Measurements from ENCODE around the gene PLGRKT.
"Not testable (repeated sequence)": the region's sequence is repeated elsewhere in the genome, so short reads cannot be mapped to it uniquely, and the experiment has no call there.

PLGRKT gene

DNA sequence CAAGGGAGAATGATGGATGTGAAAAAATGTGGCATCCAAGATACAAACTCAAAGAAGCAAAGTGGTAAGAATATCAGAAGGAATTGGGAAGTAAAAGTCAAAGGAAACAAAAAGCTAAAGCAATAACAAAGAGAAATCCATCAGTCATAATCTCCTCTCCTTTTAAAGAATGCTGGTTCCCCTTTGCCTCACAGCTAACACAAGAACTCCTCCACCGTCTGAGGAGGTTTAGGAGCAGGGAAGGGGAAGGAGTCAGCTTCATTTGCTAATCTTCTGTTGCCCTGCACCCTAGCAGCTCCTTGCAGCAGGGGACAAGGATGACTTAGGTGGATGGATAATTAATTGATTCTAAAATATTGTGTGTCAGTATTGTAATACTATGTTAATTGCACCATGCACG lies 29.0 kb upstream of the PLGRKT start:
- no peaks in the 10 kb centered on the region for H3K4me1 Mint-ChIP-seq

DNA sequence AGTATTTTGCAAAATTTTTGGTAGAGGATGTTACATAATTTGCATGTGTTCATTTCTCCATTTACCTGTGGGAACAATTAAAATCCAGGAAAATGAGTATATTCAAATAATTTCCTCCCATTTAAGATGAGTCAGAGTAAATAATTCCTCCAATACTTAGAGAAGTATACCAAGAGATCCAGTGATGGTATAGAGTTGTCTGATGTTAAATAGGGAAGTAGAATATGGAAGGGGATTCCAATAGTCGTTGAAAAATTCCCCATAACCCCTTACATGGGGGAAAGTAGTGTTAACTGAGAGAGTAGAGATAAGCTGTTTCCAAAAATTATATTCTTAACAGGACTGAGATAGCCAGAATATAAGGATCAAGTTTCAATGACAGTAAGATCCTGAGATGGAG lies 28.3 kb upstream of the PLGRKT start:
- Mint-ChIP-seq H3K36me3 (peaks cover 62% of the 10 kb centered on the region), H3K27me3 (no peaks in the 10 kb centered on the region), H3K4me3 (no peak overlapping the region), H3K9me3 (no peaks in the 10 kb centered on the region), H3K27ac (no peak overlapping the region), H3K4me1 (no peaks in the 10 kb centered on the region)
- no peak for DNase-seq
- CTCF ChIA-PET, result interaction anchor here (1.1 to 1.2 kb wide), 2 partner anchors 8 to 41 kb away, joined by 3 to 4 read pairs; no protein-coding TSS in a partner anchor

More for the DNA sequence above, 29.0 kb upstream of the PLGRKT start:
- no peak for DNase-seq
- H3K36me3 Mint-ChIP-seq, result peaks cover 62% of the 10 kb centered on the region
- CTCF ChIA-PET, result interaction anchor here (1.1 to 1.2 kb wide), 2 partner anchors 9 to 42 kb away, joined by 3 to 4 read pairs; no protein-coding TSS in a partner anchor
- no peak overlapping the region for H3K4me3 Mint-ChIP-seq
- no peak overlapping the region for H3K27ac Mint-ChIP-seq
- H3K9me3 Mint-ChIP-seq, result peaks cover under 1% of the 10 kb centered on the region
- H3K27me3 Mint-ChIP-seq, result no peaks in the 10 kb centered on the region

DNA sequence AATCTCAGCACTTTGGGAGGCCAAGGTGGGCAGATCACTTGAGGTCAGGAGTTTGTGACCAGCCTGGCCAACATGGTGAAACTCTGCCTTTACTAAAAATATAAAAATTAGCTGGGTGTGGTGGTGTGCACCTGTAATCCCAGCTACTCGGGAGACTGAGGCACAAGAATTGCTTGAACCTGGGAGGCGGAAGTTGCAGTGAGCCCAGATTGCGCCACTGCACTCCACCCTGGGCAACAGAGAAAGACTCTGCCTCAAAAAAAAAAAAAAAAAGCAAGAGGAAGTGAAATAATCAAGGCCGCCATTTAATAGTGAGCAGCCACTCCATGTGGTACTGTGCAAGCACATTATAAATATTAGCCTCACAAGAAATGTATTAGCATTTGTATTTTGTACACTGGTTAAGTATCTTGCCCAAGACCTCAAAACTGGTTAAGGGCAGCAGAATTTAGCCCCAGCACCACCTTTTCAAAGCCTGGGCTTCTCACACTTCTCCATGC lies 27.2 kb upstream of the PLGRKT start:
- H3K9me3 Mint-ChIP-seq, H3K4me3 Mint-ChIP-seq, CTCF ChIA-PET, DNase-seq, H3K4me1 Mint-ChIP-seq, H3K27me3 Mint-ChIP-seq, H3K27ac Mint-ChIP-seq: not testable (repeated sequence)
- H3K36me3 Mint-ChIP-seq, result peaks cover 65% of the 10 kb centered on the region

DNA sequence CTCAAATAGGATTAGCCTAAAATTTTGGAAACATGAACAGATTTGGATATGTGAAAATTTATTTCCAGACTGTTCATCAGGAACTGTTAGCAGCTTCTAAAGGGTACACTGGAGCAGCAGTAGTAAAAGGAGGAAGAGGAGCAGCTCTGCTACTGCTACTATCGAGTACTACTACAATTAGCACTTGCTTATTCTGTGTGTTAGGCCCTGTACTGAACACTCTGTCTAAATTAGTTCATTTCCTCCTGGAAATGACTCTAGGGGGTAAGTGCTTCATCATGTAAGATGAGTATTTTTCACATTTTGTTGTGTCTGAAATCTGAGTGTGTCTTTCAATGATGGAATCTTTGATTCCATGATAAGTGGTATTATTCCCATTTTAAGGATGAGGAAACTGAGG lies 22.4 kb upstream of the PLGRKT start:
- no peak overlapping the region for H3K27ac Mint-ChIP-seq
- H3K27me3 Mint-ChIP-seq, result no peaks in the 10 kb centered on the region
- H3K9me3 Mint-ChIP-seq, result no peaks in the 10 kb centered on the region
- CTCF ChIA-PET, result interaction anchor here (1.5 to 2.1 kb wide), 2 partner anchors 9 to 18 kb away, joined by 3 to 8 read pairs; partner anchors contain the start of gene CD274
- peaks cover 40% of the 10 kb centered on the region for H3K4me1 Mint-ChIP-seq
- no peak for DNase-seq
- H3K4me3 Mint-ChIP-seq, result no peak overlapping the region
- H3K36me3 Mint-ChIP-seq, result peaks cover 67% of the 10 kb centered on the region

DNA sequence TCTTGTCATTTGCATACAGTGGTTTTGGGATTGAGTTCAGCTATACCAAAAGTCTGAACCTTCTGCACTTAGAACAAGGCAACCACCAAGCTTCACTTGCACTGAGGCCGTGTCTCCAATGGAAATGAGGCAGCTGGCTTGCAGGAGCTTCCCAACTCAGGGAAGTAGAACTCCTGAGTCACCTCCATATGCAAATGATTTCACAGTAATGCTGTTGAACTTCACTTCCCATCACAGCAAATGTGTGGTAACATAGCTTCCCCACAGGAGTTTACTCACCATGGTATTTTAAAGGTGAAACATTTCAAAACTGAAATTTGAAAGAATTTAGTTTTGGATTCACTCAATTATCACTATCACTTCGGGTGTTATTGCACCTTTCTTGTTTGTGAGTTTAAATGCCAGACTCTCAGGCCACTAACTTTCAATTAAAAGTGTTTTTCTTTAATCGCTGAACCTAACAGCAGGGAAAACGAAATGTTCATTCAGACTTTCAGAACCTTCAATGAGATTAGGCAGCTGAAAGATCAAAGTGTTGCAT lies 21.6 kb upstream of the PLGRKT start:
- DNase-seq, result no peak
- Mint-ChIP-seq H3K27ac (peak overlapping the region; percentile 33), H3K4me3 (peak overlapping the region; percentile 21), H3K36me3 (peaks cover 61% of the 10 kb centered on the region), H3K27me3 (no peaks in the 10 kb centered on the region), H3K9me3 (no peaks in the 10 kb centered on the region), H3K4me1 (peaks cover 46% of the 10 kb centered on the region)
- CTCF ChIA-PET, result interaction anchor here (1.5 to 2.1 kb wide), 2 partner anchors 9 to 17 kb away, joined by 3 to 8 read pairs; partner anchors contain the start of gene CD274

DNA sequence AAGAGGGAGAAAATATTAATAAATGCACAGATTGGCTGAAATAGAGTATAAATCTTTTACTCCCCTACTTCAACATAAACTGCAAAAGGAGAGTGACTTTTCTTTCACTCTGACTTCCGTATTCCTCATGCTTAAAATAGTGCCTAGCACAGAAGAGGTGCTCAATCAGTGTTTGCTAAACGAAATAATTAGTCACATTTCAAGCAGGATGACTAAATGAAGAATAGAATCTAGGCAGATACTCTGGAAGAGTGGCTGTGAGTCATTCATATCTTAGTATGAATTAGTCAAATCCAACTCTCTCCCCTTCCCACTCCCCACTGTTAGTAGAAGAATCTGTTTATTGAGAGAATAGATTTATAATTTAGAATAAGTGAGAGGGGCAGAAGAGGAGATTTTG lies 17.5 kb upstream of the PLGRKT start:
- Mint-ChIP-seq H3K9me3 (no peaks in the 10 kb centered on the region), H3K4me1 (peaks cover 69% of the 10 kb centered on the region), H3K4me3 (peak overlapping the region; percentile 16), H3K27me3 (no peaks in the 10 kb centered on the region), H3K27ac (peak overlapping the region; percentile 19), H3K36me3 (peaks cover 39% of the 10 kb centered on the region)
- DNase-seq, result no peak
- CTCF ChIA-PET, result interaction anchor here (0.6 to 1.8 kb wide), 4 partner anchors 12 to 263 kb away, joined by 3 to 8 read pairs (median 4); no protein-coding TSS in a partner anchor

DNA sequence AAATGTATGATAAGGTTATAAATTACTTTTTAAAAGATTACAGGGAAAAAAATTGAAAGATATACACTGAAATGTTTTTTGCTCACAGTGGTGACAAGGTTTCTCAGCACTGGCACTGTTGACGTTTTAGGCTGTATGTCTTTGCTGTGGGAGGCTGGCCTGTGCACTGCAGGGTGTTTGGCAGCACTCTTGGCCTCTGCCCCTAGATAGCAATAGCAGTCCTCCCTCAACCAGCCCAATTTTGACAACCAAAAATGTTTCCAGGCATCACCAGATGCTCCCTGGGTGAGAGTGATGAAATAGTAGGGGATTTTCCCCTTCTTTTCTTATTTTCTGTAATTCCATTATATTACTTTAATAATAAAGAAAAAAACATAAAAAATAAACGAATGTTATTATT lies 15.9 kb upstream of the PLGRKT start:
- CTCF ChIA-PET, result interaction anchor here (1.7 kb wide), 1 partner anchor 136 kb away, joined by 7 read pairs; no protein-coding TSS in a partner anchor
- H3K4me1 Mint-ChIP-seq, result peaks cover 67% of the 10 kb centered on the region
- H3K36me3 Mint-ChIP-seq, result peaks cover 24% of the 10 kb centered on the region
- peak; percentile 29 for DNase-seq
- H3K9me3 Mint-ChIP-seq, result no peaks in the 10 kb centered on the region
- no peaks in the 10 kb centered on the region for H3K27me3 Mint-ChIP-seq
- H3K4me3 Mint-ChIP-seq, result no peak overlapping the region
- peak overlapping the region; percentile 75 for H3K27ac Mint-ChIP-seq

DNA sequence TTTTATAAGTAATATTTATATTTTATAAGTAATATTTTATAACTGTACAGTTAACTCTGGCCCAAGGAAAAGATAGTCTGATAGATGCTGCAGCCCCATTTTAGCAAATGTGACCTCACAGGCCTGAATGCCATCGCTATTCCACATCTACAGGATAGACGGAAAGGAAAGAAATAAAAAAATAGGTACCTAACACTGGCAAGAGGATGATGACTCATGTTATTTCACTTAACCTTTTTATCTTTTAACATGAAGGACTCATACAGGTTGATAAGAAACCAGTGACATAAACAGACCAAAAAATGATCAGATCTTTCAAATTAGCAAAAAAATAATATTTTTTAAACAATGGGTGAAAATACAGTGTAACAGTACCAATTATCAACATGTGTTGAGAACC lies 15.3 kb upstream of the PLGRKT start:
- Mint-ChIP-seq H3K4me3 (peak overlapping the region; percentile 22), H3K27me3 (no peaks in the 10 kb centered on the region), H3K27ac (peak overlapping the region; percentile 42), H3K4me1 (peaks cover 71% of the 10 kb centered on the region), H3K9me3 (no peaks in the 10 kb centered on the region), H3K36me3 (peaks cover 17% of the 10 kb centered on the region)
- DNase-seq, result no peak
- CTCF ChIA-PET, result interaction anchor here (1.7 kb wide), 1 partner anchor 137 kb away, joined by 7 read pairs; no protein-coding TSS in a partner anchor

DNA sequence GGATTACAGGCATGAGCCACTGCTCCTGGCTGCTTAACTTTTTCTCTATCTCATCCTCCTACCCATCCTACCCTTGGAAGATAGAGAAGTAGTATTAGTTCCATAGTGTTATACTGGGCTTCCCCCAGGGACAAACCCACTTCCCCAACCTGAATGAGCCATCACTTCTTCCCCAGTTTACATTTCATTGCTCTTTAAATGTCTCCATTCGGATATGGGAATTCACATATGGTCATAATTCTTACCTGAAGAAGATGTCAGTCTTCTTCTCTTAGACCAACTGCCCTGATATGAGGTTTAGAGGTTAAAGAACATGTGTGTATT lies 14.5 kb upstream of the PLGRKT start:
- no peaks in the 10 kb centered on the region for H3K27me3 Mint-ChIP-seq
- H3K4me3 Mint-ChIP-seq, result peak overlapping the region; percentile 89
- peaks cover 10% of the 10 kb centered on the region for H3K36me3 Mint-ChIP-seq
- CTCF ChIA-PET, result interaction anchor here (1.7 kb wide), 1 partner anchor 138 kb away, joined by 7 read pairs; no protein-coding TSS in a partner anchor
- H3K9me3 Mint-ChIP-seq, result no peaks in the 10 kb centered on the region
- H3K27ac Mint-ChIP-seq, result peak overlapping the region; percentile 87
- DNase-seq, result no peak
- peaks cover 75% of the 10 kb centered on the region for H3K4me1 Mint-ChIP-seq

DNA sequence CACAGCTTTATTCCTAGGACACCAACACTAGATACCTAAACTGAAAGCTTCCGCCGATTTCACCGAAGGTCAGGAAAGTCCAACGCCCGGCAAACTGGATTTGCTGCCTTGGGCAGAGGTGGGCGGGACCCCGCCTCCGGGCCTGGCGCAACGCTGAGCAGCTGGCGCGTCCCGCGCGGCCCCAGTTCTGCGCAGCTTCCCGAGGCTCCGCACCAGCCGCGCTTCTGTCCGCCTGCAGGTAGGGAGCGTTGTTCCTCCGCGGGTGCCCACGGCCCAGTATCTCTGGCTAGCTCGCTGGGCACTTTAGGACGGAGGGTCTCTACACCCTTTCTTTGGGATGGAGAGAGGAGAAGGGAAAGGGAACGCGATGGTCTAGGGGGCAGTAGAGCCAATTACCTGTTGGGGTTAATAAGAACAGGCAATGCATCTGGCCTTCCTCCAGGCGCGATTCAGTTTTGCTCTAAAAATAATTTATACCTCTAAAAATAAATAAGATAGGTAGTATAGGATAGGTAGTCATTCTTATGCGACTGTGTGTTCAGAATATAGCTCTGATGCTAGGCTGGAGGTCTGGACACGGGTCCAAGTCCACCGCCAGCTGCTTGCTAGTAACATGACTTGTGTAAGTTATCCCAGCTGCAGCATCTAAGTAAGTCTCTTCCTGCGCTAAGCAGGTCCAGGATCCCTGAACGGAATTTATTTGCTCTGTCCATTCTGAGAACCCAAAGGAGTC lies 12.8 kb upstream of the PLGRKT start, which contains the start of gene CD274:
CD274 (plus strand) TSS at position 184 of the 733 bp plus-strand sequence. CDS start 5,572 bp downstream, outside the sequence.
- Mint-ChIP-seq H3K27ac (peak within 1 kb of the TSS; percentile 90), H3K4me3 (peak within 1 kb of the TSS; percentile 89), H3K9me3 (no peaks in the 10 kb centered on the region), H3K36me3 (peaks cover 2% of the 10 kb centered on the region), H3K27me3 (no peaks in the 10 kb centered on the region), H3K4me1 (peaks cover 81% of the 10 kb centered on the region)
- peak; percentile 86 for DNase-seq
- CTCF ChIA-PET, result interaction anchor here (0.9 to 4.0 kb wide), 24 partner anchors 8 to 692 kb away, joined by 3 to 122 read pairs (median 4); partner anchors contain the start of genes PDCD1LG2, PLGRKT and RIC1

DNA sequence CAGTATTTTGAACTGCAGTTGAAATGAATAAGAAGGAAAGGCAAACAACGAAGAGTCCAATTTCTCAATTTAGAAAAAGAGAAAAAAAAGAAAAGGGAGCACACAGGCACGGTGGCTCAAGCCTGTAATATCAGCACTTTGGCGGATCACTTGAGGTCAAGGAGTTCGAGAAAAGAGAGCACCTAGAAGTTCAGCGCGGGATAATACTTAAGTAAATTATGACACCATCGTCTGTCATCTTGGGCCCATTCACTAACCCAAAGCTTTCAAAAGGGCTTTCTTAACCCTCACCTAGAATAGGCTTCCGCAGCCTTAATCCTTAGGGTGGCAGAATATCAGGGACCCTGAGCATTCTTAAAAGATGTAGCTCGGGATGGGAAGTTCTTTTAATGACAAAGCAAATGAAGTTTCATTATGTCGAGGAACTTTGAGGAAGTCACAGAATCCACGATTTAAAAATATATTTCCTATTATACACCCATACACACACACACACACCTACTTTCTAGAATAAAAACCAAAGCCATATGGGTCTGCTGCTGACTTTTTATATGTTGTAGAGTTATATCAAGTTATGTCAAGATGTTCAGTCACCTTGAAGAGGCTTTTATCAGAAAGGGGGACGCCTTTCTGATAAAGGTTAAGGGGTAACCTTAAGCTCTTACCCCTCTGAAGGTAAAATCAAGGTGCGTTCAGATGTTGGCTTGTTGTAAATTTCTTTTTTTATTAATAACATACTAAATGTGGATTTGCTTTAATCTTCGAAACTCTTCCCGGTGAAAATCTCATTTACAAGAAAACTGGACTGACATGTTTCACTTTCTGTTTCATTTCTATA lies 12.0 kb upstream of the PLGRKT start:
- peaks cover 2% of the 10 kb centered on the region for H3K9me3 Mint-ChIP-seq
- H3K4me3 Mint-ChIP-seq, result peak overlapping the region; percentile 89
- peak overlapping the region; percentile 90 for H3K27ac Mint-ChIP-seq
- H3K4me1 Mint-ChIP-seq, result peaks cover 79% of the 10 kb centered on the region
- CTCF ChIA-PET, result interaction anchor here (0.7 to 4.0 kb wide), 24 partner anchors 7 to 691 kb away, joined by 3 to 122 read pairs (median 4); partner anchors contain the start of genes PDCD1LG2, PLGRKT and RIC1
- H3K27me3 Mint-ChIP-seq, result no peaks in the 10 kb centered on the region
- H3K36me3 Mint-ChIP-seq, result no peaks in the 10 kb centered on the region
- no peak for DNase-seq

DNA sequence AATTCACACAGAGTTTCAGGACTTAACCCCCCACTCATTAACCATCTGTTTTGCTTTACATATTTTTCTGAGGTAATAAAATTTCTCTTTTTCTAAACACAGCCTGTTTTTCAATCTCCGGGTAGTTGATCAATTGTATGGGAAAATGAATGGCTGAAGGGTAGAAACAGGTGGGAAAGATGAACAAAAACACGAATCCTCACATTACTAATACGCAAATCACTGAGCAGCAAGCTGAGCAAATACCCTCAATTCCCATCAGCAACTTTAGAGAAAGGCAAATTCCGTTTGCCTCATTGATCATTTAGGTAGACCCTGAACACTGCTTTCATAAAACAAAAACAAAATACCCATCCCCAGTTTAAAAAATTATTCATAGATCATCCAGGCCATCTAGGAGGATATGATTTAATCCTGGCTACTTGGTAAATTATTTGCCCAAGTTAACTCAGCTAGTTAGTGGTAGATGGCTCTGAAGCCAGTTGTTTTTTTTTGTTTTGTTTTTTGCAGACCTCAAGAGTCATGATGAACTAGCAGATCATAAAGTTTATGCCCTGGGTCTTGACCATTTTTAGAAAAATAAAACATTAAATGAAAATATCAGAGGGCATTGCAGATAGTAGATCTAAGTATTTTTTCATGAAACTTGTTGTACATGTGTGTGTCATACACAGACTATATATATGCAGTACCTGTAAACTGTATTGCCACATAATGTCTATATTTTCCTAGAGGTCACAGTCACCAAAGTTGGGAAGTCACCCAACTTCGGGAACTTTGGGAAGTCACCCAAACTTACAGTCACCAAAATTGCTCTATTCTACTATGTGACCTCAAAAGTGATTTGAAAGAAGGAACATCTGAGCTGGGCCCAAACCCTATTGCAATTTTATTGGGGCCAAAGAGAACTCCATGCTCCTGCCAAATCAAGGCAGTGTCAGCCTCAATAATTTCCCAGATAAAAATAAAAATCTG lies 11.0 kb upstream of the PLGRKT start:
- H3K4me1 Mint-ChIP-seq, result peaks cover 74% of the 10 kb centered on the region
- H3K4me3 Mint-ChIP-seq, result peak overlapping the region; percentile 89
- no peaks in the 10 kb centered on the region for H3K27me3 Mint-ChIP-seq
- no peak for DNase-seq
- peak overlapping the region; percentile 90 for H3K27ac Mint-ChIP-seq
- CTCF ChIA-PET, result interaction anchor here (0.7 to 4.0 kb wide), 12 partner anchors 10 to 685 kb away, joined by 3 to 122 read pairs (median 7); partner anchors contain the start of gene PLGRKT
- H3K36me3 Mint-ChIP-seq, result no peaks in the 10 kb centered on the region
- H3K9me3 Mint-ChIP-seq, result peaks cover 2% of the 10 kb centered on the region

DNA sequence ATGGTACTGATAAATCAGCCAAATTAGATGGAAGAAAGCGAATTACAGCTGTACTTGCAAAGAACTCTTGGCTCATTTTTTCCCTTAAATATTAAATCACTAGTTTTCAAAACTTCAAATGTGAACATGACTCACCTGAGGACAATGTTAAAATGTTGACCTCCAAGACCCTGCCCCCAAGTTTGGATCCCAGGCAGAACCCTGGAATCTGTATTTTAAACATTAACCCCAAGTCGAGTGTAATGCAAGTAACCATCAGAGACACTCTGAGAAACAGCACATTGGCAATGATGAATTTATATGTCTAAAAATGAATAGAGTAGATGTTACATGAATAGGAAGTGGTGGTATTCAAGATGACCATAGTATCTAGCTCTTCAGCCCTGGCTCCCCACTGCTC lies 10.3 kb upstream of the PLGRKT start:
- peaks cover 2% of the 10 kb centered on the region for H3K9me3 Mint-ChIP-seq
- no peaks in the 10 kb centered on the region for H3K27me3 Mint-ChIP-seq
- H3K36me3 Mint-ChIP-seq, result no peaks in the 10 kb centered on the region
- CTCF ChIA-PET, result interaction anchor here (1.0 to 4.0 kb wide), 6 partner anchors 9 to 684 kb away, joined by 3 to 122 read pairs (median 28); partner anchors contain the start of gene PLGRKT
- DNase-seq, result no peak
- no peak overlapping the region for H3K27ac Mint-ChIP-seq
- H3K4me3 Mint-ChIP-seq, result no peak overlapping the region
- H3K4me1 Mint-ChIP-seq, result peaks cover 67% of the 10 kb centered on the region
